GM20000 (cell line): ENCODE measurements around the gene TSHZ2.

Source experiments
- DNase-seq: peaks from one replicate; pipeline ENCODE4 v3.0.0; 2012; ENCODE audit warnings: low spot score
- CTCF ChIP-seq: IDR thresholded peaks from 2 replicates; pipeline ENCODE4 v1.5.1; 2012; ENCODE audit warnings: mild to moderate bottlenecking, control low read depth; ENCODE audit errors: extremely low read depth, missing control alignments

The TSHZ2 gene

GRCh38 chr20:53176134-53176533 lies 204.0 kb downstream of the TSHZ2 start:
- DNase-seq: no peak
- TF ChIP-seq CTCF: no peak

GRCh38 chr20:53177687-53178086 lies 205.5 kb downstream of the TSHZ2 start:
- no peak for TF ChIP-seq CTCF
- no peak for DNase-seq

- no peak for TF ChIP-seq CTCF
- no peak for DNase-seq
Measured at GRCh38 chr20:53179749-53180148, 207.6 kb downstream of the TSHZ2 start.

GRCh38 chr20:53180928-53181362 lies 208.8 kb downstream of the TSHZ2 start:
- DNase-seq: no peak
- TF ChIP-seq CTCF: no peak

GRCh38 chr20:53181866-53182376 lies 209.8 kb downstream of the TSHZ2 start:
- no peak for DNase-seq
- no peak for TF ChIP-seq CTCF

- TF ChIP-seq CTCF: no peak
- no peak for DNase-seq
Measured at GRCh38 chr20:53183181-53183580, 211.0 kb downstream of the TSHZ2 start.

GRCh38 chr20:53186635-53187034 lies 214.5 kb downstream of the TSHZ2 start:
- DNase-seq: no peak
- TF ChIP-seq CTCF: no peak
